Keratinocyte (primary cell): ENCODE data around the gene RBM17. TPM values are rescaled to one million over a fixed set of nuclear protein-coding genes. Genes with fewer than 3 reads are reported as not detected.

Source experiments
- DNase-seq: peaks from one replicate; pipeline ENCODE4 v3.0.0-alpha.2; 2011; ENCODE audit warnings: low read depth, missing footprints, low spot score
- FAIRE-seq: peaks from 2 replicates; lab custom pipeline; 2011; peaks lifted over from hg19 to GRCh38; lab: Jason Lieb, UNC
- H2AFZ ChIP-seq: 2 replicates; pipeline ENCODE4 v1.6.0; 2012; ENCODE audit warnings: low read length, control low read depth, inconsistent platforms; ENCODE audit not compliant: control insufficient read depth
- H3K27ac ChIP-seq: 2 replicates; pipeline ENCODE4 v1.5.1; 2011; ENCODE audit warnings: low read length; ENCODE audit not compliant: control insufficient read depth, insufficient read depth
- H3K27me3 ChIP-seq: 3 replicates; pipeline ENCODE4 v1.6.0; 2011; ENCODE audit warnings: low read length; ENCODE audit not compliant: control insufficient read depth, insufficient read depth; ENCODE audit errors: extremely low read depth
- H3K36me3 ChIP-seq, 2 experiments: 2 replicates in 1 of 2; 3 replicates in 1 of 2; pipeline ENCODE4 v1.5.1; 2011; ENCODE audit warnings: low read length in 2 of 2, mild to moderate bottlenecking in 1 of 2; ENCODE audit not compliant: control insufficient read depth in 2 of 2, insufficient read depth in 2 of 2; ENCODE audit errors: extremely low read depth in 1 of 2
- H3K4me1 ChIP-seq: 3 replicates; pipeline ENCODE4 v1.5.1; 2011; ENCODE audit warnings: low read length; ENCODE audit not compliant: control insufficient read depth, insufficient read depth; ENCODE audit errors: extremely low read depth
- H3K4me2 ChIP-seq: 3 replicates; pipeline ENCODE4 v1.6.0; 2011; ENCODE audit warnings: low read depth, low read length; ENCODE audit not compliant: control insufficient read depth, insufficient read depth; ENCODE audit errors: extremely low read depth
- H3K4me3 ChIP-seq, 3 experiments: fragments of 200-600 bp in 1 of 3; sonication (generic) in 1 of 3; 2 replicates in 2 of 3; 3 replicates in 1 of 3; pipeline ENCODE4 v1.5.1; 2011 to 2016; ENCODE audit warnings: low read length in 3 of 3, mild to moderate bottlenecking in 3 of 3, control low read depth in 2 of 3, inconsistent platforms in 1 of 3, low read depth in 1 of 3, mixed read lengths in 1 of 3, mixed run types in 1 of 3, moderate library complexity in 1 of 3; ENCODE audit not compliant: control insufficient read depth in 2 of 3, insufficient read depth in 2 of 3; ENCODE audit errors: extremely low read depth in 1 of 3
- H3K79me2 ChIP-seq: 2 replicates; pipeline ENCODE4 v1.6.0; 2012; ENCODE audit warnings: low read length; ENCODE audit not compliant: control insufficient read depth, insufficient read depth
- H3K9ac ChIP-seq: 3 replicates; pipeline ENCODE4 v1.6.0; 2011; ENCODE audit warnings: low read length; ENCODE audit not compliant: control insufficient read depth, insufficient read depth; ENCODE audit errors: extremely low read depth
- H3K9me1 ChIP-seq: 3 replicates; pipeline ENCODE4 v1.6.0; 2011; ENCODE audit warnings: low read length; ENCODE audit not compliant: control insufficient read depth, insufficient read depth; ENCODE audit errors: extremely low read depth
- H3K9me3 ChIP-seq: 2 replicates; pipeline ENCODE4 v1.5.1; 2012; ENCODE audit warnings: low read depth, low read length; ENCODE audit not compliant: control insufficient read depth
- H4K20me1 ChIP-seq: 3 replicates; pipeline ENCODE4 v1.6.0; 2011; ENCODE audit warnings: low read length; ENCODE audit not compliant: control insufficient read depth, insufficient read depth; ENCODE audit errors: extremely low read depth
- CTCF ChIP-seq, 3 experiments: IDR thresholded peaks in 1 of 3; conservative IDR thresholded peaks in 1 of 3; optimal IDR thresholded peaks in 1 of 3; 2 replicates in 2 of 3; 3 replicates in 1 of 3; pipeline versions ENCODE3 to v1.5.1; 2011; ENCODE audit warnings: low read length in 3 of 3, mild to moderate bottlenecking in 3 of 3, moderate library complexity in 2 of 3, control low read depth in 1 of 3, inconsistent platforms in 1 of 3; ENCODE audit not compliant: insufficient read depth in 2 of 3; ENCODE audit errors: extremely low read depth in 1 of 3
- EZH2 ChIP-seq: IDR thresholded peaks from one replicate; pipeline ENCODE4 v1.6.1; 2012; ENCODE audit warnings: inconsistent platforms, mild to moderate bottlenecking, low read length, moderate library complexity
- dilution Hi-C: fragments of 300-500 bp; cut with MboI; formaldehyde crosslinking; loops from one replicate; pipeline ENCODE4 v1.7.0; 2020; ENCODE audit warnings: low sequenced_read_pairs; ENCODE audit not compliant: extremely low pct_ligation_motif_present
- polyA plus RNA-seq, 5 experiments: library from polyadenylated mRNA; depleted of rRNA in 3 of 5; stranded (reverse) in 3 of 5; stranded (forward) in 1 of 5; unstranded in 1 of 5; fragments of >200 nt; gene quantifications; 1 replicate in 1 of 5; 2 replicates in 3 of 5; 3 replicates in 1 of 5; pipeline versions ENCODE4 v1.2.1 to v1.2.3, GENCODE V29; 2011 to 2012; ENCODE audit warnings: missing spikeins in 2 of 5, low read depth in 1 of 5, low replicate concordance in 1 of 5

RBM17 gene
- polyA plus RNA-seq, 1 donor (not counting 4 experiments of a cell fraction or from before 2014, with no cell fraction given): 54.8 TPM

- no peaks in the 10 kb centered on the region for H3K4me1 ChIP-seq
- no peak for FAIRE-seq
- H4K20me1 ChIP-seq: no peaks in the 10 kb centered on the region
- no peaks in the 10 kb centered on the region for H3K36me3 ChIP-seq
- H3K79me2 ChIP-seq: peaks cover 7% of the 10 kb centered on the region
- dilution Hi-C loops: no loop called here
- no peaks in the 10 kb centered on the region for H3K9me1 ChIP-seq
- H3K27me3 ChIP-seq: peaks cover 3% of the 10 kb centered on the region
- no peak overlapping the region for H3K4me2 ChIP-seq
- no peak overlapping the region for H3K9ac ChIP-seq
- DNase-seq: no peak
- H3K9me3 ChIP-seq: no peaks in the 10 kb centered on the region
- H2AFZ ChIP-seq: no peak overlapping the region
- no peak overlapping the region for H3K27ac ChIP-seq
- H3K4me3 ChIP-seq: no peak overlapping the region
- TF ChIP-seq CTCF (optimal IDR thresholded peaks at IDR 0.05 in 1 of 3, IDR thresholded peaks at IDR 0.05 in 1 of 3, conservative IDR thresholded peaks at IDR 0.05 in 1 of 3; ENCODE audit: extremely low read depth in 1 of 3, insufficient read depth in 2 of 3, low read length in 3 of 3): no peak
- TF ChIP-seq EZH2: no peak
Observed at GRCh38 chr10:6142644-6143043, 53.8 kb downstream of the RBM17 start.

GRCh38 chr10:6143181-6143580, 54.3 kb downstream of the RBM17 start:
- H3K27me3 ChIP-seq: peaks cover 3% of the 10 kb centered on the region
- H3K36me3 ChIP-seq: no peaks in the 10 kb centered on the region
- H3K9me1 ChIP-seq: no peaks in the 10 kb centered on the region
- H3K9ac ChIP-seq: no peak overlapping the region
- H3K27ac ChIP-seq: no peak overlapping the region
- no peak for FAIRE-seq
- no peaks in the 10 kb centered on the region for H4K20me1 ChIP-seq
- no peaks in the 10 kb centered on the region for H3K9me3 ChIP-seq
- H3K4me3 ChIP-seq: no peak overlapping the region
- DNase-seq: no peak
- no peak overlapping the region for H3K4me2 ChIP-seq
- TF ChIP-seq CTCF (optimal IDR thresholded peaks at IDR 0.05 in 1 of 3, IDR thresholded peaks at IDR 0.05 in 1 of 3, conservative IDR thresholded peaks at IDR 0.05 in 1 of 3; ENCODE audit: extremely low read depth in 1 of 3, insufficient read depth in 2 of 3, low read length in 3 of 3) (no peak), EZH2 (no peak)
- H2AFZ ChIP-seq: no peak overlapping the region
- dilution Hi-C loops: no loop called here
- H3K4me1 ChIP-seq: no peaks in the 10 kb centered on the region
- H3K79me2 ChIP-seq: peaks cover 12% of the 10 kb centered on the region
